ENCODE results near the gene AHCTF1.
"Not testable (repeated sequence)": the region's sequence is repeated elsewhere in the genome, so short reads cannot be mapped to it uniquely, and the experiment has no call there.

DNA sequence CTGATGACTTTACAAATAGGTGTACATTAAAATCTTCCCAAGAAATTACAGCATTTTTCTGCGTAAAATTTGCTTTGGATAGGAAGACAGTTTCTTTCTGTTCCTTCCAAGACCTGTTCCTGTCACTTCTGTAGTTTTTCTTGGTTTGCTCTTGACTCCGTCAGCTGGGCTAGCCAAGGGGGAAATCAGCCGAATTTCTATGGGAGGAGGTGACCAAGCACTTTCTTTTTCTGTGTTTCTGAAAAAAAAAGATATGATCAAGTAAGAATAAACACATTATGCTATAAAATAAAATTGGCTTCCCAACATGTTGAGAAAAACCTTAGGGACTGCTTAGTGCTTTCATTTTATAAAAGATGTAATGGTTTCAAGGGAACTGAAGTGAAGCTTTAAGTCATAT, 91.0 kb downstream of the AHCTF1 start:
- not testable (repeated sequence) for TF ChIP-seq POLR2A (IDR thresholded peaks at IDR 0.05; ENCODE audit: low read depth, low read length); PAX5 (IDR thresholded peaks at IDR 0.05; ENCODE audit: insufficient read depth, low read length, severe bottlenecking)

All from GM12891 (cell line).